Loucy (cell line): Measurements from ENCODE around the gene CHN1.

Experiments
- CTCF ChIP-seq: fragments of 200-600 bp; sonication (generic); conservative IDR thresholded peaks from 2 replicates; pipeline ENCODE4 v1.5.1; 2014; ENCODE audit warnings: mild to moderate bottlenecking, antibody characterized with exemption, low read length
- EZH2phosphoT487 ChIP-seq: fragments of 200-600 bp; IDR thresholded peaks from 2 replicates; pipeline ENCODE4 v1.6.1; 2018; ENCODE audit warnings: antibody characterized with exemption, mild to moderate bottlenecking, moderate library complexity, borderline replicate concordance

GRCh38 chr2:174858745-174859144 lies 146.4 kb downstream of the CHN1 start:
- TF ChIP-seq CTCF = no peak
- TF ChIP-seq EZH2phosphoT487 = no peak
